Measurements from ENCODE around the gene TIMP2. TPM values are rescaled to one million over a fixed set of nuclear protein-coding genes. Genes with fewer than 3 reads are reported as not detected.

TIMP2 gene
- total and polyA plus RNA-seq, 4 donors, result 8.9 to 37.6 (median 10.1) TPM

GRCh38 chr17:78844301-78845005 is 80.7 kb downstream of the TIMP2 start:
- Histone ChIP-seq H3K9me3 (ENCODE audit: control insufficient read depth in 4 of 4, low read length in 3 of 4) (no peaks in the 10 kb centered on the region), H3K36me3 (ENCODE audit: control insufficient read depth in 4 of 4, insufficient read depth in 3 of 4, low read depth in 1 of 4, low read length in 3 of 4) (no peaks in the 10 kb centered on the region), H3K27me3 (ENCODE audit: control insufficient read depth in 4 of 4, insufficient read depth in 4 of 4, low read length in 3 of 4) (no peaks in the 10 kb centered on the region), H3K4me3 (ENCODE audit: low read depth in 1 of 3, low read length in 3 of 3) (no peak overlapping the region), H3K4me1 (ENCODE audit: control insufficient read depth in 4 of 4, insufficient read depth in 4 of 4, low read length in 3 of 4) (peaks cover 0 to 10% (median 8%) of the 10 kb centered on the region in 4 donors), H3K27ac (ENCODE audit: low read depth in 1 of 2, low read length in 2 of 2) (no peak overlapping the region), H3K9ac (ENCODE audit: low read depth in 1 of 2, low read length in 2 of 2) (no peak overlapping the region)
- WGBS, result 82% methylated on average over 9 of the region's 9 CpGs
- no peak for TF ChIP-seq YY1 (IDR thresholded peaks at IDR 0.05)
- TF ChIP-seq JUND (IDR thresholded peaks at IDR 0.05), result no peak
- TF ChIP-seq HNF4A (conservative IDR thresholded peaks at IDR 0.05), result no peak
- TF ChIP-seq FOXA1 (IDR thresholded peaks at IDR 0.05), result no peak
- no peak for TF ChIP-seq TAF1 (conservative IDR thresholded peaks at IDR 0.05)
- TF ChIP-seq NR2F2 (IDR thresholded peaks at IDR 0.05), result no peak
- TF ChIP-seq, protein P1, sequence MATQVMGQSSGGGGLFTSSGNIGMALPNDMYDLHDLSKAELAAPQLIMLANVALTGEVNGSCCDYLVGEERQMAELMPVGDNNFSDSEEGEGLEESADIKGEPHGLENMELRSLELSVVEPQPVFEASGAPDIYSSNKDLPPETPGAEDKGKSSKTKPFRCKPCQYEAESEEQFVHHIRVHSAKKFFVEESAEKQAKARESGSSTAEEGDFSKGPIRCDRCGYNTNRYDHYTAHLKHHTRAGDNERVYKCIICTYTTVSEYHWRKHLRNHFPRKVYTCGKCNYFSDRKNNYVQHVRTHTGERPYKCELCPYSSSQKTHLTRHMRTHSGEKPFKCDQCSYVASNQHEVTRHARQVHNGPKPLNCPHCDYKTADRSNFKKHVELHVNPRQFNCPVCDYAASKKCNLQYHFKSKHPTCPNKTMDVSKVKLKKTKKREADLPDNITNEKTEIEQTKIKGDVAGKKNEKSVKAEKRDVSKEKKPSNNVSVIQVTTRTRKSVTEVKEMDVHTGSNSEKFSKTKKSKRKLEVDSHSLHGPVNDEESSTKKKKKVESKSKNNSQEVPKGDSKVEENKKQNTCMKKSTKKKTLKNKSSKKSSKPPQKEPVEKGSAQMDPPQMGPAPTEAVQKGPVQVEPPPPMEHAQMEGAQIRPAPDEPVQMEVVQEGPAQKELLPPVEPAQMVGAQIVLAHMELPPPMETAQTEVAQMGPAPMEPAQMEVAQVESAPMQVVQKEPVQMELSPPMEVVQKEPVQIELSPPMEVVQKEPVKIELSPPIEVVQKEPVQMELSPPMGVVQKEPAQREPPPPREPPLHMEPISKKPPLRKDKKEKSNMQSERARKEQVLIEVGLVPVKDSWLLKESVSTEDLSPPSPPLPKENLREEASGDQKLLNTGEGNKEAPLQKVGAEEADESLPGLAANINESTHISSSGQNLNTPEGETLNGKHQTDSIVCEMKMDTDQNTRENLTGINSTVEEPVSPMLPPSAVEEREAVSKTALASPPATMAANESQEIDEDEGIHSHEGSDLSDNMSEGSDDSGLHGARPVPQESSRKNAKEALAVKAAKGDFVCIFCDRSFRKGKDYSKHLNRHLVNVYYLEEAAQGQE (IDR thresholded peaks at IDR 0.05), result no peak
- TF ChIP-seq, protein P2, sequence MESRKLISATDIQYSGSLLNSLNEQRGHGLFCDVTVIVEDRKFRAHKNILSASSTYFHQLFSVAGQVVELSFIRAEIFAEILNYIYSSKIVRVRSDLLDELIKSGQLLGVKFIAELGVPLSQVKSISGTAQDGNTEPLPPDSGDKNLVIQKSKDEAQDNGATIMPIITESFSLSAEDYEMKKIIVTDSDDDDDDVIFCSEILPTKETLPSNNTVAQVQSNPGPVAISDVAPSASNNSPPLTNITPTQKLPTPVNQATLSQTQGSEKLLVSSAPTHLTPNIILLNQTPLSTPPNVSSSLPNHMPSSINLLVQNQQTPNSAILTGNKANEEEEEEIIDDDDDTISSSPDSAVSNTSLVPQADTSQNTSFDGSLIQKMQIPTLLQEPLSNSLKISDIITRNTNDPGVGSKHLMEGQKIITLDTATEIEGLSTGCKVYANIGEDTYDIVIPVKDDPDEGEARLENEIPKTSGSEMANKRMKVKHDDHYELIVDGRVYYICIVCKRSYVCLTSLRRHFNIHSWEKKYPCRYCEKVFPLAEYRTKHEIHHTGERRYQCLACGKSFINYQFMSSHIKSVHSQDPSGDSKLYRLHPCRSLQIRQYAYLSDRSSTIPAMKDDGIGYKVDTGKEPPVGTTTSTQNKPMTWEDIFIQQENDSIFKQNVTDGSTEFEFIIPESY (IDR thresholded peaks at IDR 0.05), result no peak
- TF ChIP-seq RXRA (IDR thresholded peaks at IDR 0.05), result no peak
- no peak for TF ChIP-seq HNF4G (IDR thresholded peaks at IDR 0.05)
- TF ChIP-seq, protein P3, sequence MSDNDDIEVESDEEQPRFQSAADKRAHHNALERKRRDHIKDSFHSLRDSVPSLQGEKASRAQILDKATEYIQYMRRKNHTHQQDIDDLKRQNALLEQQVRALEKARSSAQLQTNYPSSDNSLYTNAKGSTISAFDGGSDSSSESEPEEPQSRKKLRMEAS (IDR thresholded peaks at IDR 0.05), result no peak
- no peak for TF ChIP-seq FOXA2 (IDR thresholded peaks at IDR 0.05)
- no peak for TF ChIP-seq SP1 (IDR thresholded peaks at IDR 0.05)
- TF ChIP-seq GABPA (IDR thresholded peaks at IDR 0.05 in 1 of 2, conservative IDR thresholded peaks at IDR 0.05 in 1 of 2), result no peak
- TF ChIP-seq ATF3 (IDR thresholded peaks at IDR 0.05), result no peak
- no peak for TF ChIP-seq EGR1 (IDR thresholded peaks at IDR 0.05; ENCODE audit: low read depth in 2 of 2)
- no peak for TF ChIP-seq CTCF (IDR thresholded peaks at IDR 0.05; ENCODE audit: low read depth, low read length, missing input control)
- TF ChIP-seq RAD21 (IDR thresholded peaks at IDR 0.05), result no peak
- no peak for DNase-seq (ENCODE audit: low spot score)
